SK-N-SH treated with all-trans-retinoic acid at 6 μM for 48 hours (cell line): ENCODE measurements around the gene ZNF700.

Experiments
- ESRRG ChIP-seq: fragments of 250-450 bp; sonication (Bioruptor Pico); IDR thresholded peaks from 2 replicates; pipeline ENCODE4 v1.6.1; 2021; ENCODE audit warnings: mild to moderate bottlenecking
- GLIS3 ChIP-seq: fragments of 250-450 bp; sonication (Bioruptor Pico); IDR thresholded peaks from 2 replicates; pipeline ENCODE4 v1.5.0; 2020; ENCODE audit warnings: mild to moderate bottlenecking, moderate library complexity
- ISL1 ChIP-seq: fragments of 250-450 bp; sonication (Bioruptor Pico); IDR thresholded peaks from 2 replicates; pipeline ENCODE4 v2.1.2; 2022; ENCODE audit warnings: mild to moderate bottlenecking, moderate library complexity
- PPARA ChIP-seq: fragments of 250-450 bp; sonication (Bioruptor Pico); IDR thresholded peaks from 2 replicates; pipeline ENCODE4 v1.5.0; 2020; ENCODE audit warnings: mild to moderate bottlenecking, borderline replicate concordance
- RARB ChIP-seq: fragments of 250-450 bp; sonication (Bioruptor Pico); IDR thresholded peaks from 2 replicates; pipeline ENCODE4 v1.8.0; 2021; ENCODE audit warnings: mild to moderate bottlenecking, moderate library complexity
- SNAI2 ChIP-seq: fragments of 250-450 bp; sonication (Bioruptor Pico); IDR thresholded peaks from 2 replicates; pipeline ENCODE4 v1.5.0; 2020; ENCODE audit warnings: mild to moderate bottlenecking, moderate library complexity
- TF ChIP-seq, protein P1 (sequence below): fragments of 250-450 bp; sonication (Bioruptor Pico); IDR thresholded peaks from 2 replicates; pipeline ENCODE4 v1.8.0; 2021; ENCODE audit warnings: low read depth, mild to moderate bottlenecking, moderate library complexity, borderline replicate concordance
- TF ChIP-seq, protein P2 (sequence below): fragments of 250-450 bp; sonication (Bioruptor Pico); IDR thresholded peaks from 2 replicates; pipeline ENCODE4 v1.5.0; 2020; ENCODE audit warnings: mild to moderate bottlenecking, moderate library complexity
- TF ChIP-seq, protein P3 (sequence below): fragments of 250-450 bp; sonication (Bioruptor Pico); IDR thresholded peaks from 2 replicates; pipeline ENCODE4 v1.5.1; 2020; ENCODE audit warnings: low read depth, mild to moderate bottlenecking, moderate library complexity
- TF ChIP-seq, protein P4 (sequence below): fragments of 250-450 bp; sonication (Bioruptor Pico); IDR thresholded peaks from 2 replicates; pipeline ENCODE4 v1.8.0; 2020; ENCODE audit warnings: mild to moderate bottlenecking, moderate library complexity, borderline replicate concordance

DNA sequence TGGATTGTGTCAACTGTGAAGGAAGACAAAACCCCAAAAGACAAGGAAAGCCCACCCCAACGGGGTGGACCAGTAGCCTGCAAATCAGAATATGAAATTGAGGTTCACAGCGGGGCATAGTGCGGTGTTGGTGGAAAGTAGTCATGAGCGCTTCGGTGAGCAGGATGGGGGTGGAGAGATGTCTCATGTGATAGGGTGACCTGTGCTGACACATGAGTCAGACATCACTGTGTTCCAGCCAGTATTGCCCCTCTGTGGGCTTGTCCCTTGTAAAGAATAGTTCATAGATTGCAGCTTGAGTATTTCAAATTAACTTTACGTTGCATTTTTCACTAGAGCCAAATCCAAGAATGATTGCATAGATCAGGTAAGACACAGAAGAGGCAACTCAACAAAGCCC lies 30.1 kb upstream of the ZNF700 start:
- TF ChIP-seq SNAI2 (CRISPR knock-in tag) (no peak), RARB (CRISPR knock-in tag) (no peak), ESRRG (no peak), PPARA (CRISPR knock-in tag) (no peak), ISL1 (CRISPR knock-in tag) (no peak), GLIS3 (CRISPR knock-in tag) (no peak)
- TF ChIP-seq, protein P1, sequence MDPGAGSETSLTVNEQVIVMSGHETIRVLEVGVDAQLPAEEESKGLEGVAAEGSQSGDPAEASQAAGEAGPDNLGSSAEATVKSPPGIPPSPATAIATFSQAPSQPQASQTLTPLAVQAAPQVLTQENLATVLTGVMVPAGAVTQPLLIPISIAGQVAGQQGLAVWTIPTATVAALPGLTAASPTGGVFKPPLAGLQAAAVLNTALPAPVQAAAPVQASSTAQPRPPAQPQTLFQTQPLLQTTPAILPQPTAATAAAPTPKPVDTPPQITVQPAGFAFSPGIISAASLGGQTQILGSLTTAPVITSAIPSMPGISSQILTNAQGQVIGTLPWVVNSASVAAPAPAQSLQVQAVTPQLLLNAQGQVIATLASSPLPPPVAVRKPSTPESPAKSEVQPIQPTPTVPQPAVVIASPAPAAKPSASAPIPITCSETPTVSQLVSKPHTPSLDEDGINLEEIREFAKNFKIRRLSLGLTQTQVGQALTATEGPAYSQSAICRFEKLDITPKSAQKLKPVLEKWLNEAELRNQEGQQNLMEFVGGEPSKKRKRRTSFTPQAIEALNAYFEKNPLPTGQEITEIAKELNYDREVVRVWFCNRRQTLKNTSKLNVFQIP (CRISPR knock-in tag) = no peak
- TF ChIP-seq, protein P2, sequence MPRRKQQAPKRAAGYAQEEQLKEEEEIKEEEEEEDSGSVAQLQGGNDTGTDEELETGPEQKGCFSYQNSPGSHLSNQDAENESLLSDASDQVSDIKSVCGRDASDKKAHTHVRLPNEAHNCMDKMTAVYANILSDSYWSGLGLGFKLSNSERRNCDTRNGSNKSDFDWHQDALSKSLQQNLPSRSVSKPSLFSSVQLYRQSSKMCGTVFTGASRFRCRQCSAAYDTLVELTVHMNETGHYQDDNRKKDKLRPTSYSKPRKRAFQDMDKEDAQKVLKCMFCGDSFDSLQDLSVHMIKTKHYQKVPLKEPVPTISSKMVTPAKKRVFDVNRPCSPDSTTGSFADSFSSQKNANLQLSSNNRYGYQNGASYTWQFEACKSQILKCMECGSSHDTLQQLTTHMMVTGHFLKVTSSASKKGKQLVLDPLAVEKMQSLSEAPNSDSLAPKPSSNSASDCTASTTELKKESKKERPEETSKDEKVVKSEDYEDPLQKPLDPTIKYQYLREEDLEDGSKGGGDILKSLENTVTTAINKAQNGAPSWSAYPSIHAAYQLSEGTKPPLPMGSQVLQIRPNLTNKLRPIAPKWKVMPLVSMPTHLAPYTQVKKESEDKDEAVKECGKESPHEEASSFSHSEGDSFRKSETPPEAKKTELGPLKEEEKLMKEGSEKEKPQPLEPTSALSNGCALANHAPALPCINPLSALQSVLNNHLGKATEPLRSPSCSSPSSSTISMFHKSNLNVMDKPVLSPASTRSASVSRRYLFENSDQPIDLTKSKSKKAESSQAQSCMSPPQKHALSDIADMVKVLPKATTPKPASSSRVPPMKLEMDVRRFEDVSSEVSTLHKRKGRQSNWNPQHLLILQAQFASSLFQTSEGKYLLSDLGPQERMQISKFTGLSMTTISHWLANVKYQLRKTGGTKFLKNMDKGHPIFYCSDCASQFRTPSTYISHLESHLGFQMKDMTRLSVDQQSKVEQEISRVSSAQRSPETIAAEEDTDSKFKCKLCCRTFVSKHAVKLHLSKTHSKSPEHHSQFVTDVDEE = no peak
- TF ChIP-seq, protein P3, sequence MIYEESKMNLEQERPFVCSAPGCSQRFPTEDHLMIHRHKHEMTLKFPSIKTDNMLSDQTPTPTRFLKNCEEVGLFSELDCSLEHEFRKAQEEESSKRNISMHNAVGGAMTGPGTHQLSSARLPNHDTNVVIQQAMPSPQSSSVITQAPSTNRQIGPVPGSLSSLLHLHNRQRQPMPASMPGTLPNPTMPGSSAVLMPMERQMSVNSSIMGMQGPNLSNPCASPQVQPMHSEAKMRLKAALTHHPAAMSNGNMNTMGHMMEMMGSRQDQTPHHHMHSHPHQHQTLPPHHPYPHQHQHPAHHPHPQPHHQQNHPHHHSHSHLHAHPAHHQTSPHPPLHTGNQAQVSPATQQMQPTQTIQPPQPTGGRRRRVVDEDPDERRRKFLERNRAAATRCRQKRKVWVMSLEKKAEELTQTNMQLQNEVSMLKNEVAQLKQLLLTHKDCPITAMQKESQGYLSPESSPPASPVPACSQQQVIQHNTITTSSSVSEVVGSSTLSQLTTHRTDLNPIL = no peak
- TF ChIP-seq, protein P4, sequence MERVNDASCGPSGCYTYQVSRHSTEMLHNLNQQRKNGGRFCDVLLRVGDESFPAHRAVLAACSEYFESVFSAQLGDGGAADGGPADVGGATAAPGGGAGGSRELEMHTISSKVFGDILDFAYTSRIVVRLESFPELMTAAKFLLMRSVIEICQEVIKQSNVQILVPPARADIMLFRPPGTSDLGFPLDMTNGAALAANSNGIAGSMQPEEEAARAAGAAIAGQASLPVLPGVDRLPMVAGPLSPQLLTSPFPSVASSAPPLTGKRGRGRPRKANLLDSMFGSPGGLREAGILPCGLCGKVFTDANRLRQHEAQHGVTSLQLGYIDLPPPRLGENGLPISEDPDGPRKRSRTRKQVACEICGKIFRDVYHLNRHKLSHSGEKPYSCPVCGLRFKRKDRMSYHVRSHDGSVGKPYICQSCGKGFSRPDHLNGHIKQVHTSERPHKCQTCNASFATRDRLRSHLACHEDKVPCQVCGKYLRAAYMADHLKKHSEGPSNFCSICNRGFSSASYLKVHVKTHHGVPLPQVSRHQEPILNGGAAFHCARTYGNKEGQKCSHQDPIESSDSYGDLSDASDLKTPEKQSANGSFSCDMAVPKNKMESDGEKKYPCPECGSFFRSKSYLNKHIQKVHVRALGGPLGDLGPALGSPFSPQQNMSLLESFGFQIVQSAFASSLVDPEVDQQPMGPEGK = no peak
